Tibial nerve (tissue), 3 donors: ENCODE measurements around the gene ZNF597.

Experiments used
- EP300 ChIP-seq, 2 donors: sonication (generic); formaldehyde crosslinking; IDR thresholded peaks; one replicate each; pipeline ENCODE4 v1.6.1; 2017; ENCODE audit warnings: antibody characterized with exemption in 2 of 2, mild to moderate bottlenecking in 1 of 2
- POLR2A ChIP-seq, 2 donors: fragments of 450-650 bp; IDR thresholded peaks; one replicate each; pipeline ENCODE4 v1.6.1; 2017; ENCODE audit warnings: antibody characterized with exemption in 2 of 2, mild to moderate bottlenecking in 2 of 2, moderate library complexity in 2 of 2

GRCh38 chr16:3479654-3480216 lies 36.4 kb upstream of the ZNF597 start:
- no peak for TF ChIP-seq POLR2A (IDR thresholded peaks at IDR 0.05)
- TF ChIP-seq EP300 (IDR thresholded peaks at IDR 0.05): no peak
